Epithelial cell of proximal tubule (primary cell): Measurements from ENCODE around the gene TMEM186. TPM values are rescaled to one million over a fixed set of nuclear protein-coding genes. Genes with fewer than 3 reads are reported as not detected.

Experiments
- DNase-seq: peaks from one replicate; pipeline ENCODE4 v3.0.0-alpha.2; 2011; ENCODE audit warnings: low read depth
- H3K4me3 ChIP-seq: 2 replicates; pipeline ENCODE4 v1.5.1; 2011; ENCODE audit warnings: low read depth, mild to moderate bottlenecking, low read length
- total RNA-seq: library from RNA; depleted of rRNA; stranded (reverse); fragments of >200 nt; gene quantifications from 2 replicates; pipeline ENCODE4 v1.2.3, GENCODE V29; 2015
- TF ChIP-seq, protein P1 (sequence below): conservative IDR thresholded peaks from 2 replicates; pipeline ENCODE4 v1.5.1; 2012; ENCODE audit warnings: low read depth, mild to moderate bottlenecking, low read length

The TMEM186 gene
- total RNA-seq, 1 donor from 2014 or later = 12.6 TPM

DNA sequence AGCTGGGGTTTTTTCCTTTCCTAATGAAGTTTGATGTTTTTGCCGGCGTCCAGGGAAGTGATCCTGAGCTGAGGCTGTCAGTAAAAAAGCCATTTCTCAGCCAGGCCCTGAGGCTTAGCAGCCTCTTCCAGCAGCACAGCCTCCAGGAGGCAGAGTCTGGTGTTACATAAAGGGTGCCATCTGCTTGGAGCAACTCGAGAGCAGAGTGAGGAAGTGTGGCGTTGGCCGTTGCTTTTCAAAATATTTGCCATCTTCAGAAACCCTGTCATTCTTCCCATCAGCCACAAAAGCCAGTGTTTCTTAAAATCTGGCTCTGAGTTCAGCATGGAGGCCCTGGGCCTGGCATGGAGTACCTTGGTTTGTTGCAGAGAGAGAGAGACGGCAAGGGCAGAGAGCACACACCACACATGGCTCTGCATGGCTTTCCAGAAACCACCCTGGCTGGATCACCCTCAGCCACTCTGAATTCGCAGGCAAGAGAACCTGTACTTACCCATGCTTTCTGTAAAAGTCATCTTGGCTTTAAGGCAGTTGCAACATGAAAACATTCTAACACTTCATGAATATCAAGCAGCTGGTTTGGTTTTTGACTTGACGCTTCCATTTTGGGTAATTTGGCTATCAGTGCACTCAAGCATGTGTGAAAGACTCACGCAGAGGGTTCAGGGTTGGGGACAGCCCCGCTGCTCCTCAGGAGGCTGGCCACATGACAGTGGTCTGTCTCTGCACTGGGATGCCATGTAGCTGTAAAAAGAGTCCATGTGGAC, 21.2 kb upstream of the TMEM186 start:
- TF ChIP-seq, protein P1, sequence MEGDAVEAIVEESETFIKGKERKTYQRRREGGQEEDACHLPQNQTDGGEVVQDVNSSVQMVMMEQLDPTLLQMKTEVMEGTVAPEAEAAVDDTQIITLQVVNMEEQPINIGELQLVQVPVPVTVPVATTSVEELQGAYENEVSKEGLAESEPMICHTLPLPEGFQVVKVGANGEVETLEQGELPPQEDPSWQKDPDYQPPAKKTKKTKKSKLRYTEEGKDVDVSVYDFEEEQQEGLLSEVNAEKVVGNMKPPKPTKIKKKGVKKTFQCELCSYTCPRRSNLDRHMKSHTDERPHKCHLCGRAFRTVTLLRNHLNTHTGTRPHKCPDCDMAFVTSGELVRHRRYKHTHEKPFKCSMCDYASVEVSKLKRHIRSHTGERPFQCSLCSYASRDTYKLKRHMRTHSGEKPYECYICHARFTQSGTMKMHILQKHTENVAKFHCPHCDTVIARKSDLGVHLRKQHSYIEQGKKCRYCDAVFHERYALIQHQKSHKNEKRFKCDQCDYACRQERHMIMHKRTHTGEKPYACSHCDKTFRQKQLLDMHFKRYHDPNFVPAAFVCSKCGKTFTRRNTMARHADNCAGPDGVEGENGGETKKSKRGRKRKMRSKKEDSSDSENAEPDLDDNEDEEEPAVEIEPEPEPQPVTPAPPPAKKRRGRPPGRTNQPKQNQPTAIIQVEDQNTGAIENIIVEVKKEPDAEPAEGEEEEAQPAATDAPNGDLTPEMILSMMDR = no peak
- no peak for DNase-seq

DNA sequence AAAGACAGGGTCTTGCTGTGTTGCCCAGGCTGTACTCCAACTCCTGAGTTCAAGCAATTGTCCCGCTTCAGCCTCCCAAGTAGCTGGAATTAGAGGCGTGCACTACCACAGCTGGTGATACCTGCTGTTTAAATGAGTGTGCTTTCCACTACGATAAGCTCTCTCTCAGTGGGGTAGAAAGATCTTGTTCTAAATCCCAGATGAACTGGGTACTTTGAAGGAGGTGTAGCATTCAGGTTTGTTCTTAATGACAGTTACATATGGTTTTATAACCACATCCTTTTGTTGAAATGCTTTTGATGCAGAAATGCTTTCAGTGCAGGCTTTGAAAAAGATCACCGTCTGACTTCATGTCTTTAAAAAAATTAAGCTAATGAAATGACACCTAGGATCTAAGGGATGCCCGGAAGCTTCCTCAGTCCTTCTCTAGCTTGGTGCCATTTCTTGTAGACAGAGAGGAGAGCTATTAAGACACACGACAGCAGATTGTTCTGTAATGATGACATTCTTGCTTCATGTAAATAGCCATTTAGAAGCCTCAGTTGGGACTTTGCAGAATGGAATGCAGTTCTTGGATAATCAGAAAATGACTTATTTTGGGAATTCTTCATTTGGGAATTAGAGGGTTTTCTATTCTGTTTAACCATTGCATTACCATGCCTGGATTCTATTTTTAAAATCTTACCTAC, 19.7 kb upstream of the TMEM186 start:
- TF ChIP-seq, protein P1 = no peak
- no peak overlapping the region for H3K4me3 ChIP-seq
- no peak for DNase-seq

More for the DNA sequence above, 21.2 kb upstream of the TMEM186 start:
- no peak overlapping the region for H3K4me3 ChIP-seq

GRCh38 chr16:8814095-8814806, 16.8 kb upstream of the TMEM186 start:
- TF ChIP-seq, protein P1 = no peak
- no peak overlapping the region for H3K4me3 ChIP-seq
- DNase-seq = no peak

DNA sequence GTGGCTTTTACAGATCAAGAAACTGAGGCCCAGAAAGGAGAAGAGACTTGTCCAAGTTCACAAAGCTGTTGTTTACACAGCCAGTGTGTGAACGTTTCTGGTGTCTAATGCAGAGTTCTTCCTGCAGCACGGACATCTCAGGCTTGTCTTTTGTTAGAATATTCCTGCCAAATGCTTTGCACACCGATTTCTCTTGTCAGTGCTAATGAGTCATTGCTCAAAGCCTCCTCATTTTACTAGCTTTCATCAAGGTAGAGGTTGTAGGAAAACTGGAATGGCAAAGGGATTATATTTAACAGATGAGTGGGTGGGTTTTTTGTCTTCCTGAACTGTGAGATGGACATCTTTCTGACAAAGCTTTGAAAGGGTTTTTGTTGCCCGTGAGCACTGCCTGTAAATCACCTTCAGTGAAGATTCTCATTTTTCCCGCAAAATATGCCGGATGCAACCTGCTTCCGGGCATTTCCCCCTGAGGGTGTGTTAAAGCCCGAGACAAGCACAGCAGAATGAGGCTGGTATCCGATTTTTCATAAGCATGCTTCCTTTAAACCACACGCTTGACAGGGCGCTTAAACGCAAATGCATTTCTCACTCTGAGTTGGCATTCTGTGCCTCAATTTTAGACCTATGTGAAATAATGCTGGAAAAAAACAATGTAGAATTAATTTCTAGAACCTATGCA, 14.9 kb upstream of the TMEM186 start:
- no peak for DNase-seq
- TF ChIP-seq, protein P1 = no peak
- H3K4me3 ChIP-seq = no peak overlapping the region

DNA sequence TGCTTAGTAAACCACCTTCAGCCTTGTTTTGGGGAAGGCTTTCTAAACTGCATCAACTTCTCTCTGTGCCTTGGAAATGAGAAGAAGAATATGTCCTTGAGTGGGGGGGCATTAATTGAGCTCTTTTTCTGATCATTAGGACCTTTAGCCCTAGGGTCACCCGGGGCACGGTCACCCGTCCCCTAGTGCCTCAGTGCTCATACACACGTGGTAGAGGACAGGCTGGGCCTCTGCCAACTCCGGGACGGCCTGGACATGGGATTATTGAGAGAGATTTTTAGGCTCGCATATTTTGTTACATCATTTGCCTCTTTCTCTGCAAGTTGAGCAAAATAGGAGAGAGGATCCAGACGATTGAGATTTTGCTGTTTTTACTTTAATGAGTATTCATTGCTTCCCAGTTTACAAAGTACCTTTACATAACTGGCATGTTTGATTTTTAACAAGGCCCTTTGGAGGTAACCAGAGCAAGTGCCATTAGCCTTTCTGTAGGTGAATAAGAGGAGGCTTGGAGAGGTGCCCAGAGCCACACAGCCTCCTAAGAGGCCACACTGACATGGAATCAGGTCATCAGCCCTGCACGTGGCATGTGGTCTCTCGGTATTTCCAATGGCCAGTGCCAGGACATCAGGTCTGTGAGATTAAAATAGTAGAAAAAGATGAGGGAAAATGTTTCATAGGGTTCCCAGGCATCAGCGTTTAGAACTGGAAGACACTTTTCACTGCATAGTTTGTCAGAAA, 11.3 kb upstream of the TMEM186 start:
- H3K4me3 ChIP-seq = no peak overlapping the region
- no peak for DNase-seq
- TF ChIP-seq, protein P1 = no peak

GRCh38 chr16:8808009-8808408, 10.6 kb upstream of the TMEM186 start:
- DNase-seq = no peak
- no peak overlapping the region for H3K4me3 ChIP-seq
- TF ChIP-seq, protein P1 = no peak
